Measurements from ENCODE around the gene AKAP8L. TPM values are rescaled to one million over a fixed set of nuclear protein-coding genes. Genes with fewer than 3 reads are reported as not detected.

The AKAP8L gene
- total and polyA plus RNA-seq, 10 donors, result 41.2 to 236 (median 136) TPM

DNA sequence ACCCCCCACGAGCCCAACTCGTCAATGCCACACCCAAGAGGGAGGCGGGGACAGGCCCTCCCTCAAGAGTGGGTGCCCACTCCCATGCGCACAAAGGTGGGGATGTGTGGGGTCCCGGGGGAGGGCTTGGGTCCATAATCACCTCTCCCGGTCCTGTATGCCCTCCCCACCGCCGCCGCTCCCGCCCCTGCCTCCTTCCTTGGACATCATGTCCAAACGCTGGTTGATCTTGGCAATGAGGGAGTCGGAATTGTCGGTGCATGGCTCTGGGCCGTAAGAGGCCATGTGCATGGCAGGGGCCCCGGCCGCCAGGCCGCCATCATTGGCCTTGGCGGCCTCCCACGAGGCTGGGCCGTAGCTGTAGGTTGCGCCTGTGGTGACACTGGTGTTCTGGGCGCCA, 45.1 kb downstream of the AKAP8L start:
- H3K27me3 ChIP-seq (replicated peaks in 1 of 7), result no peaks in the 10 kb centered on the region
- no peaks in the 10 kb centered on the region for H3K9me3 ChIP-seq
- H3K4me1 ChIP-seq, result peaks cover 36 to 71% (median 53%) of the 10 kb centered on the region in 6 donors
- no peak overlapping the region for H3K4me3 ChIP-seq
- peak; percentile 59 for DNase-seq
- TF ChIP-seq POLR2A (IDR thresholded peaks at IDR 0.05) (no peak), POLR2AphosphoS5 (IDR thresholded peaks at IDR 0.05) (peak in 1 of 3 donors; percentile 41)
- H3K36me3 ChIP-seq, result peaks cover 3 to 73% (median 54%) of the 10 kb centered on the region in 6 donors
- H3K27ac ChIP-seq, result peak overlapping the region in 4 of 8 donors; percentile 32 to 72 (median 68)
- intact Hi-C loops (cut with DNase I; ENCODE audit: low total_unique reads), result loop anchor here (10.0 kb wide), 1 partner anchor 109 kb away; no protein-coding TSS in a partner anchor
- 90 to 95% (median 91%) methylated on average over 19 to 22 of the region's 22 CpGs for WGBS, 5 donors

DNA sequence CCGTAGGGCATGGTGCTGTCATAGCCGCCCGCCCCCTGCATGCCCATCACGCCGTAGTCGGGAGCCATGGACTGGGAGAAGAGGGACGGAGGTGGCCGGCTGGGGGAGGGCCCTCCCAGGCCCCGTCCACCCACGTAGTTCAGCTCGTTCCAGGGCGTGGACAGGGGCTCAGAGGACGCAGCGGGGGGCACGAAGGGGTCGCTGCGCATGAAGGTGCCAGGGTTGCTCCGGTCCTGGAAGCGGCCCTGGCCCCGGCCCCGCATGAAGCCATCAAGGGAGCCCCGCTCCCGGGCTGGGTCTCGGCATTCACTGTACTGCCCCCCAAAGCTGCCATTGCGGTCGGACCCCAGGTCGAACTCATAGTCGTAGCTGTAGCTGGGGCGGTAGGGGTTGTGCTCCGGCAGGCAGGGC, 45.9 kb downstream of the AKAP8L start:
- peak overlapping the region in 2 of 8 donors; percentile 66 to 71 for H3K27ac ChIP-seq
- TF ChIP-seq, protein P1, sequence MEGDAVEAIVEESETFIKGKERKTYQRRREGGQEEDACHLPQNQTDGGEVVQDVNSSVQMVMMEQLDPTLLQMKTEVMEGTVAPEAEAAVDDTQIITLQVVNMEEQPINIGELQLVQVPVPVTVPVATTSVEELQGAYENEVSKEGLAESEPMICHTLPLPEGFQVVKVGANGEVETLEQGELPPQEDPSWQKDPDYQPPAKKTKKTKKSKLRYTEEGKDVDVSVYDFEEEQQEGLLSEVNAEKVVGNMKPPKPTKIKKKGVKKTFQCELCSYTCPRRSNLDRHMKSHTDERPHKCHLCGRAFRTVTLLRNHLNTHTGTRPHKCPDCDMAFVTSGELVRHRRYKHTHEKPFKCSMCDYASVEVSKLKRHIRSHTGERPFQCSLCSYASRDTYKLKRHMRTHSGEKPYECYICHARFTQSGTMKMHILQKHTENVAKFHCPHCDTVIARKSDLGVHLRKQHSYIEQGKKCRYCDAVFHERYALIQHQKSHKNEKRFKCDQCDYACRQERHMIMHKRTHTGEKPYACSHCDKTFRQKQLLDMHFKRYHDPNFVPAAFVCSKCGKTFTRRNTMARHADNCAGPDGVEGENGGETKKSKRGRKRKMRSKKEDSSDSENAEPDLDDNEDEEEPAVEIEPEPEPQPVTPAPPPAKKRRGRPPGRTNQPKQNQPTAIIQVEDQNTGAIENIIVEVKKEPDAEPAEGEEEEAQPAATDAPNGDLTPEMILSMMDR (IDR thresholded peaks at IDR 0.05 in 8 of 11, conservative IDR thresholded peaks at IDR 0.05 in 3 of 11), result no peak
- TF ChIP-seq POLR2A (IDR thresholded peaks at IDR 0.05) (no peak), POLR2AphosphoS5 (IDR thresholded peaks at IDR 0.05) (peak in 2 of 3 donors; percentile 40 to 46)
- peak; percentile 72 for DNase-seq
- 92 to 97% (median 94%) methylated on average over 23 to 30 of the region's 30 CpGs for WGBS, 5 donors
- peaks cover 10 to 80% (median 62%) of the 10 kb centered on the region in 6 donors for H3K36me3 ChIP-seq
- H3K4me3 ChIP-seq, result no peak overlapping the region
- H3K4me1 ChIP-seq, result peaks cover 33 to 71% (median 50%) of the 10 kb centered on the region in 6 donors
- no peaks in the 10 kb centered on the region for H3K27me3 ChIP-seq (replicated peaks in 1 of 7)
- H3K9me3 ChIP-seq, result no peaks in the 10 kb centered on the region
- intact Hi-C loops (cut with DNase I; ENCODE audit: low total_unique reads), result loop anchor here (10.0 kb wide), 1 partner anchor 108 kb away; no protein-coding TSS in a partner anchor

DNA sequence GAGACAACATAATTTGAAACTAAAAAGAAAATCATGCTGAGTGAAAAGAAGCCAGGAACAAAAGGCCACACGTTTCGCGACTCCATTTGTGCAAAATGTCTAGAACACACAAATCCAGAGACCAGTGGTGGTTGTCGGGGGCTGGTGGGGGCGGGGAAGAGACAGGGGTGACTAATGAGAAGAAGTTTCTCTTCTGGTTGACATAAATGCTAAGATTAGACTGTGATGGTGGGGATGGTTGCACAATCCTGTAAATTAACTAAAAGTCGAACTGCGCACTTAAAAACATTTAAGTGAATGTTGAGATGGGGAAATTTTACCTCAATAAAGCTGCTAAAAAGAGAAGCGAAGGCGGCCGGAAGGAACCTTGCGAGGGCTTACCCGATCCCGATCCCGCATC, 46.3 kb downstream of the AKAP8L start:
- DNase-seq, result no peak
- TF ChIP-seq, protein P1 (IDR thresholded peaks at IDR 0.05 in 8 of 11, conservative IDR thresholded peaks at IDR 0.05 in 3 of 11), result no peak
- no peak for TF ChIP-seq POLR2AphosphoS5 (IDR thresholded peaks at IDR 0.05)
- TF ChIP-seq POLR2A (IDR thresholded peaks at IDR 0.05), result no peak
- no peaks in the 10 kb centered on the region for H3K9me3 ChIP-seq
- peaks cover 29 to 71% (median 48%) of the 10 kb centered on the region in 6 donors for H3K4me1 ChIP-seq
- no peak overlapping the region for H3K27ac ChIP-seq
- no peak overlapping the region for H3K4me3 ChIP-seq
- 86 to 93% (median 91%) methylated on average over 14 of the region's 14 CpGs for WGBS, 5 donors
- H3K36me3 ChIP-seq, result peaks cover 10 to 84% (median 66%) of the 10 kb centered on the region in 6 donors
- intact Hi-C loops (cut with DNase I; ENCODE audit: low total_unique reads), result loop anchor here (10.0 kb wide), 1 partner anchor 108 kb away; no protein-coding TSS in a partner anchor
- H3K27me3 ChIP-seq (replicated peaks in 1 of 7), result no peaks in the 10 kb centered on the region

DNA sequence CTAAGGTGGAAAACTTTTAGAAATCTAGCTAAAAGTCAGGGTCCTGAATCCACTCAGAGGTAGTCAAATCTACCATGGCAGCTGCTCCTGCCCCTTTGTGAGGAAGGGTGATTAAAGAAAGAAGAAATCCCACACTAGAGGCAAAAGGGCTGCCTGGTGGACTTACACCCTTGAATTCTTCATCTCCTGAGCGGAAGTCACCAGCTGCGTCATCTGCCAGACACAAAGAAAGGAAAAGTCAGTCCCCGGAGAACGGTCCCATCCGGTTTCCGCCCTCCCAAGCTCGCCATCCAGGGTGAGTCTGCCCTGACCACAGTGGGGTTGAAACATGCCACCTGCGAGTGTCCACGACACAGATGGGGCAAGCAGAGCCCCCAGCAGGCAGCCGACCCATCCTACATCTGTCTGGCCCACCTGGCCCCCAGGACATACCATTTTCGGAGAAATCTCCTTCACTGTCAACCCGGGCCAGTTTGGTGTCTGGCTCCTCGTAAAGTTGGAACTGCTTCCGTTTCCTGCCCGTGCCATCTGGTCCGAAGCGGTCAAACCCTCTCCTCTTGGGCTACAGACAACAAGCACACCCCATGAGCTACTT, 46.9 kb downstream of the AKAP8L start:
- H3K27me3 ChIP-seq (replicated peaks in 1 of 7), result no peaks in the 10 kb centered on the region
- H3K4me3 ChIP-seq, result no peak overlapping the region
- peak in 2 of 3 donors; percentile 18 for TF ChIP-seq POLR2AphosphoS5 (IDR thresholded peaks at IDR 0.05)
- TF ChIP-seq POLR2A (IDR thresholded peaks at IDR 0.05), result no peak
- peak; percentile 62 for DNase-seq
- intact Hi-C loops (cut with DNase I; ENCODE audit: low total_unique reads), result loop anchor here (10.0 kb wide), 1 partner anchor 107 kb away; no protein-coding TSS in a partner anchor
- H3K4me1 ChIP-seq, result peaks cover 23 to 70% (median 43%) of the 10 kb centered on the region in 6 donors
- WGBS, 5 donors, result 90 to 96% (median 91%) methylated on average over 17 of the region's 17 CpGs
- no peaks in the 10 kb centered on the region for H3K9me3 ChIP-seq
- H3K36me3 ChIP-seq, result peaks cover 10 to 90% (median 72%) of the 10 kb centered on the region in 6 donors
- H3K27ac ChIP-seq, result peak overlapping the region in 1 of 8 donors; percentile 27

DNA sequence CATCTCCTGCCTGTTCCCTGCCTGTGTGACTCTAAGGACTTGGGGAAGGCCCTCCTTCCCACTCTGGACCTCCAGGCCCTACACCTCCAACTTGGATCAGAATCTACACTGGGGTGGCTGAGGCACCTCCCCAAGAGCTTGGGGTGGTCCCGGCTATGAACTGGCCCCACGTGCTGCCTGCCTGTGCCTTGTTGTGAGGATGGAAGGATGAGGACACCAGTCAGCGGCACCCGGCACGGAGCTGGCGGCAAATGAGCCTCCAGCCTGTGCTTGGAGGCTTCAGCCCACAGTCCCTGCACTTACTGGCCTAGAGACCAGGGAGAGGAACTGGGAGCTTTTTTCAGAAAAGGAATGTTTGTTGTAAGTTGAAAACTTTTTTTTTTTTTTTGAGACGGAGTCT, 47.7 kb downstream of the AKAP8L start:
- 90 to 99% (median 93%) methylated on average over 7 of the region's 7 CpGs for WGBS, 5 donors
- DNase-seq, result peak; percentile 30
- intact Hi-C loops (cut with DNase I; ENCODE audit: low total_unique reads), result loop anchor here (10.0 kb wide), 1 partner anchor 106 kb away; no protein-coding TSS in a partner anchor

More for the DNA sequence above, 47.7 kb downstream of the AKAP8L start:
- peak overlapping the region in 1 of 8 donors; percentile 3 for H3K27ac ChIP-seq
- H3K4me1 ChIP-seq, result peaks cover 20 to 65% (median 35%) of the 10 kb centered on the region in 6 donors
- H3K4me3 ChIP-seq, result no peak overlapping the region
- peaks cover 10 to 98% (median 80%) of the 10 kb centered on the region in 6 donors for H3K36me3 ChIP-seq
- no peaks in the 10 kb centered on the region for H3K9me3 ChIP-seq
- H3K27me3 ChIP-seq (replicated peaks in 1 of 7), result no peaks in the 10 kb centered on the region
- TF ChIP-seq POLR2AphosphoS5 (IDR thresholded peaks at IDR 0.05), result peak in 1 of 3 donors; percentile 23
- no peak for TF ChIP-seq POLR2A (IDR thresholded peaks at IDR 0.05)

Measured in spleen (tissue), 11 donors.